ENCODE measurements around the gene TACR2.
"Not testable (repeated sequence)": the region's sequence is repeated elsewhere in the genome, so short reads cannot be mapped to it uniquely, and the experiment has no call there.

- TF ChIP-seq PATZ1, FOXA3 (CRISPR knock-in tag; IDR thresholded peaks at IDR 0.05): not testable (repeated sequence)
Measured at GRCh38 chr10:69450395-69450794, 33.7 kb upstream of the TACR2 start.

Measured in HepG2 (cell line).